Activated B cell treated with CpG ODN at 0.5 μM for 24 hours (primary cell): ENCODE results near the gene SMAD6. TPM values are rescaled to one million over a fixed set of nuclear protein-coding genes. Genes with fewer than 3 reads are reported as not detected.

Source experiments
- ATAC-seq: fragments of 200-7000 bp; cut with Tn5 transposase; one replicate; pipeline ENCODE4 v1.10.0; 2021; ENCODE audit warnings: low read depth, mild to moderate bottlenecking, moderate library complexity
- CTCF ChIA-PET: fragments of 350-600 bp; sonication (Branson Sonifier 250); formaldehyde crosslinking; loops from one replicate; lab custom pipeline; 2021; ENCODE audit warnings: antibody characterized with exemption; lab: Charles Lee
- POLR2A ChIA-PET: fragments of 350-600 bp; sonication (Branson Sonifier 250); formaldehyde crosslinking; loops from one replicate; lab custom pipeline; 2021; ENCODE audit warnings: antibody characterized with exemption; lab: Charles Lee
- DNase-seq: peaks from one replicate; pipeline ENCODE4 v3.0.0; 2022
- H3K27ac Mint-ChIP-seq: one replicate; pipeline ENCODE4 v1.8.0; 2020; ENCODE audit warnings: mixed read lengths
- H3K27me3 Mint-ChIP-seq: one replicate; pipeline ENCODE4 v1.8.0; 2021; ENCODE audit warnings: mixed read lengths
- H3K36me3 Mint-ChIP-seq: one replicate; pipeline ENCODE4 v1.8.0; 2021; ENCODE audit warnings: low read depth, mixed read lengths
- H3K4me1 Mint-ChIP-seq: one replicate; pipeline ENCODE4 v1.8.0; 2021; ENCODE audit warnings: mixed read lengths
- H3K4me3 Mint-ChIP-seq: one replicate; pipeline ENCODE4 v1.8.0; 2020; ENCODE audit warnings: mild to moderate bottlenecking, mixed read lengths
- H3K9me3 Mint-ChIP-seq: one replicate; pipeline ENCODE4 v1.8.0; 2020; ENCODE audit warnings: mixed read lengths
- CTCF ChIP-seq: fragments of 200-600 bp; IDR thresholded peaks from one replicate; pipeline ENCODE4 v1.8.0; 2022; ENCODE audit warnings: antibody characterized with exemption, mild to moderate bottlenecking
- intact Hi-C: fragments of 100-400 bp; cut with micrococcal nuclease; formaldehyde crosslinking; loops from one replicate; pipeline ENCODE4 v1.15.1; 2024
- total RNA-seq: library from RNA; stranded (reverse); gene quantifications from 2 replicates; pipeline ENCODE4 v1.2.3, GENCODE V29; 2022

SMAD6 gene
- total RNA-seq, 1 donor from 2014 or later = 0.04 TPM

- ATAC-seq = no peak
These were observed 56.8 kb downstream of the SMAD6 start for GRCh38 chr15:66758844-66759243.

GRCh38 chr15:66760097-66760967 is 58.3 kb downstream of the SMAD6 start:
- CTCF ChIA-PET = no interaction called here

More at GRCh38 chr15:66758844-66759243, 56.8 kb downstream of the SMAD6 start:
- no peak overlapping the region for H3K4me3 Mint-ChIP-seq
- POLR2A ChIA-PET = no interaction called here
- intact Hi-C loops = no loop called here
- H3K9me3 Mint-ChIP-seq = peaks cover 7% of the 10 kb centered on the region
- H3K36me3 Mint-ChIP-seq = peaks cover 2% of the 10 kb centered on the region
- no peak overlapping the region for H3K27ac Mint-ChIP-seq
- no peak for TF ChIP-seq CTCF
- H3K27me3 Mint-ChIP-seq = peaks cover 42% of the 10 kb centered on the region
- no peak for DNase-seq
- H3K4me1 Mint-ChIP-seq = peaks cover 5% of the 10 kb centered on the region
- CTCF ChIA-PET = no interaction called here

GRCh38 chr15:66760968-66761725 is 59.1 kb downstream of the SMAD6 start:
- Mint-ChIP-seq H3K36me3 (no peaks in the 10 kb centered on the region), H3K4me1 (peaks cover 7% of the 10 kb centered on the region), H3K9me3 (no peaks in the 10 kb centered on the region), H3K27ac (no peak overlapping the region), H3K4me3 (no peak overlapping the region), H3K27me3 (peaks cover 46% of the 10 kb centered on the region)
- intact Hi-C loops = no loop called here
- CTCF ChIA-PET = no interaction called here
- DNase-seq = no peak
- POLR2A ChIA-PET = no interaction called here
- no peak for ATAC-seq
- no peak for TF ChIP-seq CTCF

More at GRCh38 chr15:66760097-66760967, 58.3 kb downstream of the SMAD6 start:
- ATAC-seq (no peak), DNase-seq (no peak)
- no peaks in the 10 kb centered on the region for H3K36me3 Mint-ChIP-seq
- POLR2A ChIA-PET = no interaction called here
- peaks cover under 1% of the 10 kb centered on the region for H3K9me3 Mint-ChIP-seq
- TF ChIP-seq CTCF = no peak
- H3K27me3 Mint-ChIP-seq = peaks cover 47% of the 10 kb centered on the region
- no peak overlapping the region for H3K4me3 Mint-ChIP-seq
- intact Hi-C loops = no loop called here
- no peaks in the 10 kb centered on the region for H3K4me1 Mint-ChIP-seq
- no peak overlapping the region for H3K27ac Mint-ChIP-seq

- peaks cover 41% of the 10 kb centered on the region for H3K27me3 Mint-ChIP-seq
- H3K36me3 Mint-ChIP-seq = no peaks in the 10 kb centered on the region
These were observed 59.9 kb downstream of the SMAD6 start for GRCh38 chr15:66761726-66762595.

More at GRCh38 chr15:66761726-66762595, 59.9 kb downstream of the SMAD6 start:
- ChIA-PET POLR2A (no interaction called here), CTCF (no interaction called here)
- DNase-seq = no peak
- Mint-ChIP-seq H3K4me3 (no peak overlapping the region), H3K27ac (no peak overlapping the region), H3K9me3 (no peaks in the 10 kb centered on the region), H3K4me1 (peaks cover 7% of the 10 kb centered on the region)
- no peak for ATAC-seq
- intact Hi-C loops = no loop called here
- TF ChIP-seq CTCF = no peak
